ENCODE measurements around the gene LARP4. TPM values are rescaled to one million over a fixed set of nuclear protein-coding genes. Genes with fewer than 3 reads are reported as not detected.
"Not testable (repeated sequence)": the region's sequence is repeated elsewhere in the genome, so short reads cannot be mapped to it uniquely, and the experiment has no call there.

Gene LARP4
- 35.1 TPM for polyA plus RNA-seq (2012; ENCODE audit: insufficient read depth, insufficient read length)

GRCh38 chr12:50400638-50401499 is at the start of gene LARP4:
LARP4 (plus strand) TSS chr12:50400885; CDS start chr12:50401011, 126 bp downstream.
- DNase-seq (ENCODE audit: low read depth, low spot score): peak; percentile 95
- peak within 1 kb of the TSS; percentile 76 for H3K4me3 ChIP-seq (ENCODE audit: low read length)

DNA sequence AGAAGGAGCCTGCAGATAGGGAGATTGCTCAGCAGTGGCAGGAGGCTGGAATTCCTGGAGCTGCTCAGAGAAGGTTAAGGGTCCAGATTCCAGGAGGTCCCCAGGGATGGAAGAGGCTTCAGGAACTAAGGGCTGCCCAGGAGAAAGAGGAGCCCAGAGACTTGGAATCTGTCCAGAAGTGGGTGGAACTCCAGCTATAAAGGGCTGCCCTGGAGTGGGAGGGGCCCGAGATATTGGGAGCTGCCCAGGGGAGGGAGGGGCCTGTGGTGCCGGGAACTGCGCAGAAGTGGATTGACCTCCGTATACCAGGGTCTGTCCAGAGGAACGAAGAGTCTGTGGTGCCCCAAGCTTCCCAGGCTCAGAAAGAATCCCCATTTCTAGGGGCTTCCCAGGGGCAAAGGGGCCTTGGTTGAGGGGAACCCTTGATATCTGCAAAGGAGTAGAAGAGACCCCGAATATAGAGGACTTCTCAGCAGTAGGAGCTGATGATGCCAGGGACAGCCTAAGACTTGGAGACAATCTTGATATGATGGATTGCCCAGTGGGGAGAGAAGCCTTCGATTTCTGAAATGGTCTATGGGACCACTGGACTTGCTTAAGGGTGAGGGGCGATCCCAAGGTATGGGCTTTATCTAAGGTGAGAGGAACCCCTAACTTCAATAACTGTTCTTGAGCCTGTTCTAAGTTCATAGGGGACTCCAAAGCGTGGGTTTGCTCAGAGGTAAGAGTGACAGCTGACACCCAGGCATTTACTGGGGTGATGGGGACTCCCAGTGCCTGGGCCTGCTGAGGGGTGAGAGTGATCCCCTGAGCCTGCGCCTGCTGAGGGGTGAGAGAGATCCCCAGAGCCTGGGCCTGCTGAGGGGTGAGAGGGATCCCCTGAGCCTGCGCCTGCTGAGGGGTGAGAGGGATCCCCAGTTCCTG is 49.3 kb upstream of the LARP4 start:
- DNase-seq (ENCODE audit: low read depth, low spot score): no peak
- H3K4me3 ChIP-seq (ENCODE audit: low read length): no peak overlapping the region

DNA sequence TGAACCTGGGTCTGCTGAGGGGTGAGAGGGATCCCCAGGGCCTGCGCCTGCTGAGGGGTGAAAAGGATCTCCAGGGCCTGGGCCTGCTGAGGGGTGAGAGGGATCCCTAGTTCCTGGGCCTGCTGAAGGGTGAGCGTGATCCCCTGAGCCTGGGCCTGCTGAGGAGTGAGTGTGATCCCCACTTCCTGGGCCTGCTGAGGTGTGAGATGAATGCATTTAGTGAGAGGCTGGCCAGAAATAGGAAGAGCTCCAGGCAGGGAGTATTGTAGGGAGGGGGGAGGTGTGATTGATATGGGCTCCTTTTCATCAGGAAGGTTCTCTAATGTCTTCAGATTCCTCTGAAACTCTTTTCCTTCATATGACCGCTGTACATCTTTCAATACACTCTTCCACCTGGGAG is 47.3 kb upstream of the LARP4 start:
- no peak for DNase-seq (ENCODE audit: low read depth, low spot score)
- H3K4me3 ChIP-seq (ENCODE audit: low read length): no peak overlapping the region

- peak; percentile 9 for DNase-seq (ENCODE audit: low read depth, low spot score)
- H3K4me3 ChIP-seq (ENCODE audit: low read length): no peak overlapping the region
These were observed 46.7 kb upstream of the LARP4 start for GRCh38 chr12:50353869-50354593.

GRCh38 chr12:50354908-50355307 is 45.8 kb upstream of the LARP4 start:
- no peak for DNase-seq (ENCODE audit: low read depth, low spot score)
- H3K4me3 ChIP-seq (ENCODE audit: low read length): no peak overlapping the region

DNA sequence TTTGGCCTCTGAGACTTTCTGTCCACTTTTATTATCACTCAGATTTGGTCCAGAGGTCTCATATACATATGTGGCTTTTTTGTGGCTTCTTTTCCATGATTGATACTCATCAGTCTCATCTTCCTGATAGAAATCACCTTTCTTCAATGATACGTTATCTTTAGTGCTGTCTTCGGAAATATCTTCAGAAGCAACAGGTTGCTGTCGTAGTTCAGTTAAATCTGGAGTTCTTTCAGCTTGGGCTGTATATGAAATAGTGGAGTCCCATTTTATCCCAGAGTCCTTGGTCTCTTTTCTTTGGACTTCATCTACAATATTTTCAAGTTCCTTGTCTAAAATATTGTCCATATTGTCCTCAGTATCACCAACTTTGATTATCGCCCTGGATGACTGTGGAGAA is 45.3 kb upstream of the LARP4 start:
- no peak for DNase-seq (ENCODE audit: low read depth, low spot score)
- no peak overlapping the region for H3K4me3 ChIP-seq (ENCODE audit: low read length)

DNA sequence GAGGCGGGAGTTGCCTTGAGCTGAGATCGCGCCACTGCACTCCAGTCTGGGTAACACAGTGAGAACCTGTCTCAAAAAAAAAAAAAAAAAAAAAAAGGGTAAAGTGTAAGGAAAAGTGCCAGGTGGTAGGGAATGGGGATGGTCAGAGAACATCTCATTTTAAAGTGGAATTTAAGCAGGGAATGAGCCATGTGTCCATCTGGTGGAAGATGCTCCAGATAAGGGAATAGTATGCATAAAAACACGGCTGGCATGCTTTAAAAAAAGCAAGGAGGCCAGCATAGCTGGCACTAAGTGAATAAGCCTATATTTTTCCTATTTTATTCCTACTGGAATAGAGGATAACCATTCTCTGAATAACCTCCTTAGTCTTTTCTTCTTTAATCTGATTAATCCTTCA is 38.0 kb upstream of the LARP4 start:
- no peak for DNase-seq (ENCODE audit: low read depth, low spot score)

DNA sequence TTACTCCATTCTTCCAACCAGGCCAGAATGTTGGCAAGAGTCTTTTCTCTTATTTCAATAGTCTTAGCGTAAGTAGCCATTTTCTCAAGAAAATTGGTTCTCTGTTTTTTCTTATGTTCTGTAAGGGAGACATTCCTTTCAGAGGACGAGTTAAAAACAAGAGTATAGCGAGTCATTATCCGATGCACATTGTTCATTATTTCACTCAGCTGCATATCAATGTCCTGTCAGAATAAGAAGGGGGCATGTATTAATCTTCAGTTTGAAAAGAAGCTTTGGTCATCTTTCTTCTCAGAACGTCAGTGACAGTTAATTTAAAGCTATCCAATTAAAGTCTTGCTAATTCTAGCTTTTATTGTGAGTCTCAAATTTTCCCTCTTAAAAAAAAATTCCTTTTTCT is 37.5 kb upstream of the LARP4 start:
- H3K4me3 ChIP-seq (ENCODE audit: low read length): no peak overlapping the region
- no peak for DNase-seq (ENCODE audit: low read depth, low spot score)

More for the DNA sequence above, 38.0 kb upstream of the LARP4 start:
- no peak overlapping the region for H3K4me3 ChIP-seq (ENCODE audit: low read length)

DNA sequence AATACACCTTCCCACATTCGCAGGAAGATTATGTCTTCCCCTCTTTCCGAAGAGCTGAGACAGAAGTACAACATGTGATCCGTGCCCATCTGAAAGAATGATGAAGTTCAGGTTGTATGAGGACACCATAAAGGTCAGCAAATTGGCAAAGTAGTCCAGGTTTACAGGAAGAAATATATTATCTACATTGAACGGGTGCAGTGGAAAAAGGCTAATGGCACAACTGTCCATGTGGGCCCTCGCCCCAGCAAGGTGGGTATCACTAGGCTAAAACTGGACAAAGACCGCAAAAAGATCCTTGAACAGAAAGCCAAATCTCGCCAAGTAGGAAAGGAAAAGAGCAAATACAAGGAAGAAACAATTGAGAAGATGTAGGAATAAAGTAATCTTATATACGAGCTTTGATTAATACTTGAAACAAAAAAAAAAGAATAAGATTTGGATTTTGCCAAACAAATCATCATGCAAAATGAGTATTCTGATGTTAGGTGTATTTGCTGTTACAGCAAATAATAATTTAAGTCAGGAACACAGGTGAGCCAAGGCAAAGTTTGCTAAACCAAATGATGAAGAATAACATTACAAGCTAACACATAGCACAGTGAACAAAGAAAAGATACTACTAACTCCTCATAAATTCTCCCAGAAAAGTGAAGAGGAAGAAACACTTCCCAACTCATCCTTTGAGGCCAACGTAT is 34.8 kb upstream of the LARP4 start:
- H3K4me3 ChIP-seq (ENCODE audit: low read length): no peak overlapping the region
- no peak for DNase-seq (ENCODE audit: low read depth, low spot score)

- DNase-seq (ENCODE audit: low read depth, low spot score); H3K4me3 ChIP-seq (ENCODE audit: low read length): not testable (repeated sequence)
These were observed 30.0 kb upstream of the LARP4 start for GRCh38 chr12:50370672-50371071.

DNA sequence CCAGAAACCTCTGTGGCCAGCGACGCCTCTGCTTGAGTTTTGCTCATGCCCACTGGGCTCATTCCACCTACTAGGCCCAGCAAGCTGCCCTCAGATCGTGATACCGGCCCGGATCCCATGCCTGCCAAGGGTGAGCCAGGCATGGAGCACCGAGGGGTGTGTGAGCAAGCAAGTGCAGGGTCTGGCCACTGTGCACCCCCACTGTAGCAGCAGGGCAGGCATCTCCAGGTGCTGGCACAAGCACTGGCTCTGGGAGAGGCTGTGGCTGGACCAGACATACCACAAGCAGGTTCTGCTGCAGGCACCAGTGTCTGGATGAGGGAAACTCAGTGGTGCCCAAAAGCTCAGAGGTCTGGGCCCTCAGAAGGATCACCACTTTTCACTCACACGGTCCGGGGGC is 24.9 kb upstream of the LARP4 start:
- no peak overlapping the region for H3K4me3 ChIP-seq (ENCODE audit: low read length)
- DNase-seq (ENCODE audit: low read depth, low spot score): no peak

DNA sequence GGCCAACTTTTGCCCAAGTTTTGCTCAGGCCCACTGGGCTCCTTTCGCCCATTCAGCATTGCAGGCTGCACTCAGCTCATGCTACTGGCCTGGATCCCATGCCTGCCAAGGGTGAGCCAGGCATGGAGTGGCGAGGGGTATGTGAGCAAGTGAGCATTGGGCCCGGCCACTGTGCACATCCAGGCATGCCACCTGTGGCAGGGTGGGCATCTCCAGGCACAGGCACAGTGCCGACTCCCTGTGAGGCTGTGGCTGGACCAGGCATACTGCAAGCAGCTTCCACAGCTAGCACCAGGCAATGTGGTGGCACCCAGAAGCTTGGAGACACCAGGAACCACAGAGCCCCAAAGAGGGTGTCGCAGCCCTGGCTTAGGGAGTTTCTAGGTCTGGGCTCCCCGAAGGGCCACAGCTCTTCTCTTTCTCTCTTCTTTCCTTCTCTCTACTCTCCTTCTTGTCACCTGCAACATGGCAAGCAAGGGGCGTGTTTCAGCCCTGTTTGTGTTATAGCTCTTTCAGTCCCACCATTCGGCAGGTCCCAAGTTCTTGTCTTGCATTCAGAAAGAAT is 19.8 kb upstream of the LARP4 start:
- DNase-seq (ENCODE audit: low read depth, low spot score): no peak
- no peak overlapping the region for H3K4me3 ChIP-seq (ENCODE audit: low read length)

DNA sequence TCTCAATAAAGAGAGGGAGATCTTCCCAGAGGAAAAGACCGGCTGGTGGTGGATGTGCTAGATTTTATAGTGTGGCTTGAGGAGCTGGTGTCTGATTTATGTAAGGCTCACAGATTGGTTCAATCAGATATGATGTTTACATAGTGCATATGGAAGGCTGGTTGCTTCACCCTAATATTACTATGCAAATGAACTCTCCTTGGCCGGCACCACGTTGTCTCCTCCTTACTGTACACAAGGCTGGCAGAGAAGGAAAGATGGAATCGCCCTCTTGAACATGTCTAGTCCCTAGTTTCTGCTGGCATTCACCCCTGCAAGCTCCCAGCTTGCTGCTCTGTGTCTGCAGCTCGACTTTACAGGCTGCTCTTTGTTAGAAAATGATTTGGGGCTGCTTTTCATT is 13.2 kb upstream of the LARP4 start:
- no peak overlapping the region for H3K4me3 ChIP-seq (ENCODE audit: low read length)
- no peak for DNase-seq (ENCODE audit: low read depth, low spot score)

- H3K4me3 ChIP-seq (ENCODE audit: low read length): no peak overlapping the region
These were observed 12.7 kb upstream of the LARP4 start for GRCh38 chr12:50387972-50388478.

DNA sequence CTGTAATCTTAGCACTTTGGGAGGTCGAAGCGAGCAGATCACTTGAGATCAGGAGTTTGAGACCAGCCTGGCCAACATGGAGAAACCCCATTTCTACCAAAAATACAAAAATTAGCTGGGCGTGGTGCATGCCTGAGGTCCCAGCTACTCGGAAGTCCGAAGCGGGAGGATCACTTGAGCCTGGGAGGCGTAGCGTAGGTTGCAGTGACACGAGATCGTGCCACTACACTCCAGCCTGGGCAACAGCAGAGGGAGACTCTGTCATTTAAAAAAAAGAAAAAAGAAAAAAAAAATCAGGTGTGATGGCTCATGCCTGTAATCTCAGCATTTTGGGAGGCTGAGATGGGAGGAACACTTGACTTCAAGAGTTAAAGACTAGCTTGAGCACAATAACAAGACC is 11.9 kb upstream of the LARP4 start:
- not testable (repeated sequence) for DNase-seq (ENCODE audit: low read depth, low spot score); H3K4me3 ChIP-seq (ENCODE audit: low read length)

More at GRCh38 chr12:50387972-50388478, 12.7 kb upstream of the LARP4 start:
- DNase-seq (ENCODE audit: low read depth, low spot score): no peak

DNA sequence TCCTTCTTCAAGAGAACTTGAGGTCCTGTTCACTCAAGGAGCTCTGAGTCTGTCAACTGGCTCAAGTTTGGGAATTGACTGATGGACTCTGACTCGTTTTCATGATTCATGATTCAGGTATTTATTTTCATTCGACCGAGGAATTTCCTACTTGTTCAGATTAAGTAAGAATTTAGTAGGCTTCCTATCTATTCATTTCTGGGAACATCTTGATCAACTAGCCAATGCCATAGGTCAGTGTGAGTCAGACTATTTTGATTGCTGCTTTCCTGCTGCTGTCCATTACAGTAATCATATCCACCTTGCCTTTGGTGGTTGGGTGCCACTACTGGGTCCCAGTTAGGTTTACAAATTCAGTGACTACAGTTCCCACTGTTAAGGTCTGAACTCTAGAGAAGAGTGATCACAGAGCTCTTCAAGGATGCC is 10.4 kb upstream of the LARP4 start:
- no peak for DNase-seq (ENCODE audit: low read depth, low spot score)
- H3K4me3 ChIP-seq (ENCODE audit: low read length): no peak overlapping the region

- no peak overlapping the region for H3K4me3 ChIP-seq (ENCODE audit: low read length)
- no peak for DNase-seq (ENCODE audit: low read depth, low spot score)
These were observed 6.1 kb upstream of the LARP4 start for GRCh38 chr12:50394469-50395029.

DNA sequence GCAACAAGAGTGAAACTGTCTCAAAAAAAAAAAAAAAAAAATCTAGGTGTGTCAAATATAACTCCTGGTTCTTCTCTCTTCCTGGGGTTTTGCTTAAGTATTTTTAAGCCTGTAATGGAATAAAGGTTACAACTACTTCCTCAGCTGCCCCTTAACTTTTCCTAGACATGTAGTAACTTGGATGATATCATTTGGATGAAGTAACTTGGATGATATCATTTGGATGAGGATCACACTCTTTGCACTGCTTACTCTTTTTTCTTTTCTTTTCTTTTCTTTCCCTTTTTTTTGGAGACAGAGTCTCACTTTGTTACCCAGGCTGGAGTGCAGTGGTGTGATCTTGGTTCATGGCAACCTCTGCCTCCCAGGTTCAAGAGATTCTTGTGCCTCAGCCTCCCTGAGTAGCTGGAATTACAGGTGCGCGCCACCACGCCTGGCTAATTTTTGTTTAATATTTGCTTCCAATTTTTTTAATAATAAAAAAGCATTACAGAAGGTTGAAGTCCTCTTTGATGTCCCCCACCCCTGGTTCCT is 3.5 kb upstream of the LARP4 start:
- no peak for DNase-seq (ENCODE audit: low read depth, low spot score)

More for the DNA sequence above, 3.5 kb upstream of the LARP4 start:
- H3K4me3 ChIP-seq (ENCODE audit: low read length): no peak overlapping the region

Data from Jurkat, Clone E6-1 (cell line).